CD4-positive, alpha-beta T cell treated with Interleukin-4 for 4 hours (primary cell): ENCODE data around the gene CCNB2.

Source experiments
- DNase-seq: peaks from one replicate; pipeline ENCODE4 v3.0.0-alpha.2; 2020

Gene CCNB2

GRCh38 chr15:59169251-59169708, 64.3 kb downstream of the CCNB2 start:
- no peak for DNase-seq

DNA sequence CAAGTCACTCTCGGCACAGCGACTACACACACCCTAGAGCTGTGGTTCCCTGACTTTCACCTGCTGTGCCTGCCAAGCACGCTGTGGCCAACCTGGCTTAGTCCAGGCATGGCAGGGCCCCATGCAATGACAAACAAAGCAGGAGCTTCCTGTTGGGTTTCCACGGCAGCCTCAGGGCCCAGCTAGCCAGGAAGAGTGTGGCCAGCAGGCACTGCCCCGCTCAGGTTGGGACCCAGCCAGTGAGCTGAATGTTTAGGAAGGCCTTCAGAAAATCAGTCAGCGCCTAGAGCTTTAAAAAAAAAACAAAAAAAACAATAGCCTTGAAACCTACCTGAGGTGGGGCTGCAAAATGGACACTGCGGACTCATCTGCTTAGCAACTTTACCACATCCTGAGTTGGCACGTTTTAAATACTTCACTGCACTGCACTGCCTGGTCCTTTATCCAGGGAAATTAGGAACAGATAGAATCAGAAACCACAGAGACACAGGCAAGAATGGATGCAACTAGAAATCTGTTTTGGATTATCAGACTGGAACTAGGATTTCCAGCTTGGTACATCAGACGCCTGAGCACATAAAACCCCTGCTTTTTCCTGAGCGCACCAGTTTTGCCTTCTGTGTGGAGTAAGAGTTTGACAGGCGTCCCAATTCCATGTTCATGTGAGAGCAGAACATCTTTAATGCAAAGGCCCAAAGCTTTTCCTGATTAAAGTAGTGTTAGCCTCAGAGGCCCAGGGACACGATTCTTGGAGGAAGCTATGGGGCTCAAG, 65.5 kb downstream of the CCNB2 start:
- no peak for DNase-seq

- DNase-seq, result no peak
Measured at GRCh38 chr15:59171067-59171397, 66.1 kb downstream of the CCNB2 start.

- DNase-seq, result no peak
Measured at GRCh38 chr15:59172289-59172901, 67.4 kb downstream of the CCNB2 start.

DNA sequence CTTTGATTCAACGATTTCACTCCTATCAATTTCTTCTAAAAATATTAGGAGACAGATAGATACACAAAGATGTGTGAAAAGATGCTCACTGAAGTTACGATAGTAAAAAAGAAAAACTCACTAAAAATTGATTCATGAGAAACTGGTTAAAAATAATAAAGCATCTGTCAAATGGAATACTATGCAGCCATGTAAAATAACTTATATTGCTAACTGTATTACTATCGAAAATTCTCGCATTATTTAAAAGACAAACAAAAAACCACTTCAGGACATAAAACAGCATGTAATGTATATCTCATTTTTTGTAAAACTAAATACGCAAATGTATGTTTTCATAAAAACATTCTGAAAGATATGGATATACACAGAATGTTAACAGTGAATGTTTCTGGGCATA, 68.2 kb downstream of the CCNB2 start:
- DNase-seq, result no peak

GRCh38 chr15:59174151-59174834, 69.3 kb downstream of the CCNB2 start:
- no peak for DNase-seq
